WTC11 (cell line): ENCODE data around the gene SPINK7. TPM values are rescaled to one million over a fixed set of nuclear protein-coding genes. Genes with fewer than 3 reads are reported as not detected.

ENCODE experiments used
- ATAC-seq: fragments of 200-7000 bp; cut with Tn5 transposase; 2 replicates; pipeline ENCODE4 v1.10.0; 2021; ENCODE audit warnings: mild to moderate bottlenecking, moderate library complexity
- CTCF ChIA-PET: fragments of 300-600 bp; sonication (Branson Sonifier 250); formaldehyde crosslinking; loops from one replicate; lab custom pipeline; 2021; ENCODE audit warnings: antibody characterized with exemption; lab: Charles Lee
- POLR2A ChIA-PET: fragments of 350-600 bp; sonication (Branson Sonifier 250); formaldehyde crosslinking; loops from one replicate; lab custom pipeline; 2021; ENCODE audit warnings: antibody characterized with exemption; lab: Charles Lee
- DNase-seq: peaks from one replicate; pipeline ENCODE4 v3.0.0; 2021; ENCODE audit warnings: low spot score
- H3K27ac Mint-ChIP-seq: 2 replicates; pipeline ENCODE4 v1.8.0; 2021; ENCODE audit warnings: mixed read lengths
- H3K27me3 Mint-ChIP-seq: 2 replicates; pipeline ENCODE4 v1.8.0; 2021; ENCODE audit warnings: low read depth, mild to moderate bottlenecking, moderate library complexity, mixed read lengths
- H3K36me3 Mint-ChIP-seq: 2 replicates; pipeline ENCODE4 v1.8.0; 2021; ENCODE audit warnings: mixed read lengths
- H3K4me1 Mint-ChIP-seq: 2 replicates; pipeline ENCODE4 v1.8.0; 2022; ENCODE audit warnings: mixed read lengths
- H3K4me3 Mint-ChIP-seq: 2 replicates; pipeline ENCODE4 v1.8.0; 2021; ENCODE audit warnings: mild to moderate bottlenecking, moderate library complexity, mixed read lengths
- H3K9me3 Mint-ChIP-seq: 2 replicates; pipeline ENCODE4 v1.8.0; 2021; ENCODE audit warnings: mixed read lengths
- ATF1 ChIP-seq: sonication (generic); formaldehyde crosslinking; IDR thresholded peaks from 2 replicates; pipeline ENCODE4 v1.8.1; 2023; ENCODE audit warnings: mild to moderate bottlenecking, moderate library complexity, missing genetic modification reagents
- CREM ChIP-seq: sonication (generic); formaldehyde crosslinking; IDR thresholded peaks from 2 replicates; pipeline ENCODE4 v1.8.1; 2022; ENCODE audit warnings: mild to moderate bottlenecking, missing genetic modification reagents, moderate library complexity
- ELF4 ChIP-seq: sonication (generic); formaldehyde crosslinking; IDR thresholded peaks from 2 replicates; pipeline ENCODE4 v1.8.1; 2022; ENCODE audit warnings: low read depth, mild to moderate bottlenecking, moderate library complexity, missing genetic modification reagents
- ESRRA ChIP-seq: sonication (generic); formaldehyde crosslinking; IDR thresholded peaks from 2 replicates; pipeline ENCODE4 v1.8.1; 2022; ENCODE audit warnings: mild to moderate bottlenecking, missing genetic modification reagents, borderline replicate concordance
- ETV6 ChIP-seq: sonication (generic); formaldehyde crosslinking; IDR thresholded peaks from 2 replicates; pipeline ENCODE4 v1.8.1; 2022; ENCODE audit warnings: mild to moderate bottlenecking, missing genetic modification reagents
- FOXJ3 ChIP-seq: sonication (generic); formaldehyde crosslinking; IDR thresholded peaks from 2 replicates; pipeline ENCODE4 v1.9.0; 2021; ENCODE audit warnings: missing genetic modification reagents, mild to moderate bottlenecking, borderline replicate concordance
- FOXP1 ChIP-seq: sonication (generic); formaldehyde crosslinking; IDR thresholded peaks from 2 replicates; pipeline ENCODE4 v1.8.0; 2022; ENCODE audit warnings: missing genetic modification reagents, mild to moderate bottlenecking, moderate library complexity, borderline replicate concordance
- GABPB1 ChIP-seq: sonication (generic); formaldehyde crosslinking; IDR thresholded peaks from 2 replicates; pipeline ENCODE4 v1.8.1; 2023; ENCODE audit warnings: mild to moderate bottlenecking, missing genetic modification reagents
- GRHL2 ChIP-seq: fragments of 250-450 bp; sonication (Bioruptor Pico); IDR thresholded peaks from 2 replicates; pipeline ENCODE4 v1.8.0; 2022; ENCODE audit warnings: mild to moderate bottlenecking, moderate library complexity; ENCODE audit not compliant: insufficient replicate concordance, severe bottlenecking
- GTF2I ChIP-seq: fragments of 250-450 bp; sonication (Bioruptor Pico); conservative IDR thresholded peaks from 2 replicates; pipeline ENCODE4 v1.4.0; 2021; ENCODE audit warnings: mild to moderate bottlenecking
- JUN ChIP-seq: sonication (generic); formaldehyde crosslinking; IDR thresholded peaks from 2 replicates; pipeline ENCODE4 v1.8.0; 2023; ENCODE audit warnings: mild to moderate bottlenecking, missing genetic modification reagents
- RELA ChIP-seq: sonication (generic); formaldehyde crosslinking; IDR thresholded peaks from 2 replicates; pipeline ENCODE4 v1.8.1; 2022; ENCODE audit warnings: missing genetic modification reagents, mild to moderate bottlenecking, borderline replicate concordance
- SMAD3 ChIP-seq: sonication (generic); formaldehyde crosslinking; IDR thresholded peaks from 2 replicates; pipeline ENCODE4 v1.8.0; 2022; ENCODE audit warnings: missing genetic modification reagents, mild to moderate bottlenecking, borderline replicate concordance
- TEAD1 ChIP-seq: sonication (generic); formaldehyde crosslinking; IDR thresholded peaks from 2 replicates; pipeline ENCODE4 v1.8.0; 2022; ENCODE audit warnings: mild to moderate bottlenecking, missing genetic modification reagents
- TP53 ChIP-seq: sonication (generic); formaldehyde crosslinking; IDR thresholded peaks from 2 replicates; pipeline ENCODE4 v1.8.1; 2023; ENCODE audit warnings: mild to moderate bottlenecking, missing genetic modification reagents
- ZNF121 ChIP-seq: sonication (generic); formaldehyde crosslinking; IDR thresholded peaks from 2 replicates; pipeline ENCODE4 v1.8.0; 2023; ENCODE audit warnings: missing genetic modification reagents
- ZNF138 ChIP-seq: sonication (generic); formaldehyde crosslinking; conservative IDR thresholded peaks from 2 replicates; pipeline ENCODE4 v1.8.1; 2022; ENCODE audit warnings: mild to moderate bottlenecking, moderate library complexity, missing genetic modification reagents
- ZNF232 ChIP-seq: sonication (generic); formaldehyde crosslinking; IDR thresholded peaks from 2 replicates; pipeline ENCODE4 v1.8.0; 2022; ENCODE audit warnings: mild to moderate bottlenecking, missing genetic modification reagents
- total RNA-seq: library from RNA; stranded (reverse); gene quantifications from 3 replicates; pipeline ENCODE4 v1.2.3, GENCODE V29; 2021
- TF ChIP-seq, protein P1 (sequence below): sonication (generic); formaldehyde crosslinking; IDR thresholded peaks from 2 replicates; pipeline ENCODE4 v1.8.0; 2023; ENCODE audit warnings: missing genetic modification reagents, mild to moderate bottlenecking, borderline replicate concordance
- TF ChIP-seq, protein P2 (sequence below): sonication (generic); formaldehyde crosslinking; IDR thresholded peaks from 2 replicates; pipeline ENCODE4 v1.8.1; 2022; ENCODE audit warnings: low read depth, mild to moderate bottlenecking, moderate library complexity, missing genetic modification reagents, borderline replicate concordance
- TF ChIP-seq, protein P3 (sequence below): fragments of 250-450 bp; sonication (Bioruptor Pico); IDR thresholded peaks from 2 replicates; pipeline ENCODE4 v2.1.2; 2022; ENCODE audit warnings: mild to moderate bottlenecking, moderate library complexity
- TF ChIP-seq, protein P4 (sequence below): sonication (generic); formaldehyde crosslinking; IDR thresholded peaks from 2 replicates; pipeline ENCODE4 v1.8.0; 2022; ENCODE audit warnings: mild to moderate bottlenecking, missing genetic modification reagents
- TF ChIP-seq, protein P5 (sequence below): sonication (generic); formaldehyde crosslinking; IDR thresholded peaks from 2 replicates; pipeline ENCODE4 v1.8.1; 2023; ENCODE audit warnings: mild to moderate bottlenecking, missing genetic modification reagents
- TF ChIP-seq, protein P6 (sequence below): sonication (generic); formaldehyde crosslinking; IDR thresholded peaks from 2 replicates; pipeline ENCODE4 v1.8.1; 2022; ENCODE audit warnings: mild to moderate bottlenecking, moderate library complexity, missing genetic modification reagents

The SPINK7 gene
- total RNA-seq, 1 experiment from 2014 or later, result not detected

DNA sequence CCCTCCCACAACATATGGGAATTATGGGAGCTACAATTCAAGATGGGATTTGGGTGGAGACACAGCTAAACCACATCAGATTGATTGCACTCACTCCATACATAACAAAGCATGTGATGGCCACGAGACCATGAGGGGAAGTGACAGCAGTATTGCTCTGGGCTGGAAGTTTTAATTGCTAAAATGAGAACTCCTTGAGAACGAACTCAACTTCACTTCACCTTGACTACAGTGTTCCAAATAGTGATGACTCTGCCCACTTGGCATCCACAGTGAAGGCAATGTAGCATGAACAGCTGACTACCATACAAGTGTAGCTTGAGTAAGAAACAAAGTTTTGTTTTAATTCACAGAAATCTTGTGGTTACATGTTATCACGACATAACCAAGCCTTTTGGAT lies 739 bp upstream of the SPINK7 start (continued):
- TF ChIP-seq, protein P1, sequence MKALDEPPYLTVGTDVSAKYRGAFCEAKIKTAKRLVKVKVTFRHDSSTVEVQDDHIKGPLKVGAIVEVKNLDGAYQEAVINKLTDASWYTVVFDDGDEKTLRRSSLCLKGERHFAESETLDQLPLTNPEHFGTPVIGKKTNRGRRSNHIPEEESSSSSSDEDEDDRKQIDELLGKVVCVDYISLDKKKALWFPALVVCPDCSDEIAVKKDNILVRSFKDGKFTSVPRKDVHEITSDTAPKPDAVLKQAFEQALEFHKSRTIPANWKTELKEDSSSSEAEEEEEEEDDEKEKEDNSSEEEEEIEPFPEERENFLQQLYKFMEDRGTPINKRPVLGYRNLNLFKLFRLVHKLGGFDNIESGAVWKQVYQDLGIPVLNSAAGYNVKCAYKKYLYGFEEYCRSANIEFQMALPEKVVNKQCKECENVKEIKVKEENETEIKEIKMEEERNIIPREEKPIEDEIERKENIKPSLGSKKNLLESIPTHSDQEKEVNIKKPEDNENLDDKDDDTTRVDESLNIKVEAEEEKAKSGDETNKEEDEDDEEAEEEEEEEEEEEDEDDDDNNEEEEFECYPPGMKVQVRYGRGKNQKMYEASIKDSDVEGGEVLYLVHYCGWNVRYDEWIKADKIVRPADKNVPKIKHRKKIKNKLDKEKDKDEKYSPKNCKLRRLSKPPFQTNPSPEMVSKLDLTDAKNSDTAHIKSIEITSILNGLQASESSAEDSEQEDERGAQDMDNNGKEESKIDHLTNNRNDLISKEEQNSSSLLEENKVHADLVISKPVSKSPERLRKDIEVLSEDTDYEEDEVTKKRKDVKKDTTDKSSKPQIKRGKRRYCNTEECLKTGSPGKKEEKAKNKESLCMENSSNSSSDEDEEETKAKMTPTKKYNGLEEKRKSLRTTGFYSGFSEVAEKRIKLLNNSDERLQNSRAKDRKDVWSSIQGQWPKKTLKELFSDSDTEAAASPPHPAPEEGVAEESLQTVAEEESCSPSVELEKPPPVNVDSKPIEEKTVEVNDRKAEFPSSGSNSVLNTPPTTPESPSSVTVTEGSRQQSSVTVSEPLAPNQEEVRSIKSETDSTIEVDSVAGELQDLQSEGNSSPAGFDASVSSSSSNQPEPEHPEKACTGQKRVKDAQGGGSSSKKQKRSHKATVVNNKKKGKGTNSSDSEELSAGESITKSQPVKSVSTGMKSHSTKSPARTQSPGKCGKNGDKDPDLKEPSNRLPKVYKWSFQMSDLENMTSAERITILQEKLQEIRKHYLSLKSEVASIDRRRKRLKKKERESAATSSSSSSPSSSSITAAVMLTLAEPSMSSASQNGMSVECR, result no peak
- TF ChIP-seq TEAD1 (CRISPR knock-in tag) (no peak), ESRRA (CRISPR knock-in tag) (no peak), FOXP1 (CRISPR knock-in tag) (no peak), ZNF138 (CRISPR knock-in tag) (no peak)

DNA sequence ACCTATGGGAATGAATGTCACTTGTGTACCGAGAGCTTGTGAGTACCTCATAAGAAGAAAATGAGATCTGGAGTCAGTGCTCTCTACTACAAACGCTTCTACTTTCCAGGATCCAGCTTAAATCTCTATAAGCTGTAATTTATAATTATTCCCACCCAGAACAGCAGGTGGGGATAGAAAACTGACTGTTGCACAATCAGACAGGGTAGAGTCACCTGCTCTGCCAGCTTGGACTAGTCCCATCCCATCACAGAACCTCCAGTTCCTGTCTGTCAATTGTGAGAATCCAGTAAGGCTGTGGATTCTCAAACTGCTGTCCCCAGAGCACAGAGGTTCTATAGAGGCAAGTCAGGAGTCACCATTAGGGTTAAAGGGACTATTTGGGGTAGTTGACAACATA lies 2.0 kb downstream of the SPINK7 start:
- H3K4me1 Mint-ChIP-seq, result 0 out of 2 replicates have a peak, but pooled peaks cover 3% of the 10 kb centered on the region
- H3K36me3 Mint-ChIP-seq, result no peaks in the 10 kb centered on the region
- no peak for DNase-seq
- H3K27ac Mint-ChIP-seq, result no peak overlapping the region
- no peak for TF ChIP-seq JUN (CRISPR knock-in tag)
- no peak for TF ChIP-seq SMAD3 (CRISPR knock-in tag)
- no peak for TF ChIP-seq GRHL2 (CRISPR knock-in tag)
- TF ChIP-seq, protein P2, sequence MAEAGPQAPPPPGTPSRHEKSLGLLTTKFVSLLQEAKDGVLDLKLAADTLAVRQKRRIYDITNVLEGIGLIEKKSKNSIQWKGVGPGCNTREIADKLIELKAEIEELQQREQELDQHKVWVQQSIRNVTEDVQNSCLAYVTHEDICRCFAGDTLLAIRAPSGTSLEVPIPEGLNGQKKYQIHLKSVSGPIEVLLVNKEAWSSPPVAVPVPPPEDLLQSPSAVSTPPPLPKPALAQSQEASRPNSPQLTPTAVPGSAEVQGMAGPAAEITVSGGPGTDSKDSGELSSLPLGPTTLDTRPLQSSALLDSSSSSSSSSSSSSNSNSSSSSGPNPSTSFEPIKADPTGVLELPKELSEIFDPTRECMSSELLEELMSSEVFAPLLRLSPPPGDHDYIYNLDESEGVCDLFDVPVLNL (CRISPR knock-in tag), result no peak
- TF ChIP-seq, protein P3, sequence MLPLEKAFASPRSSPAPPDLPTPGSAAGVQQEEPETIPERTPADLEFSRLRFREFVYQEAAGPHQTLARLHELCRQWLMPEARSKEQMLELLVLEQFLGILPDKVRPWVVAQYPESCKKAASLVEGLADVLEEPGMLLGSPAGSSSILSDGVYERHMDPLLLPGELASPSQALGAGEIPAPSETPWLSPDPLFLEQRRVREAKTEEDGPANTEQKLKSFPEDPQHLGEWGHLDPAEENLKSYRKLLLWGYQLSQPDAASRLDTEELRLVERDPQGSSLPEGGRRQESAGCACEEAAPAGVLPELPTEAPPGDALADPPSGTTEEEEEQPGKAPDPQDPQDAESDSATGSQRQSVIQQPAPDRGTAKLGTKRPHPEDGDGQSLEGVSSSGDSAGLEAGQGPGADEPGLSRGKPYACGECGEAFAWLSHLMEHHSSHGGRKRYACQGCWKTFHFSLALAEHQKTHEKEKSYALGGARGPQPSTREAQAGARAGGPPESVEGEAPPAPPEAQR (CRISPR knock-in tag), result no peak
- TF ChIP-seq, all 79 proteins: peak for 0
- peaks cover 8% of the 10 kb centered on the region for H3K9me3 Mint-ChIP-seq
- peaks cover 15% of the 10 kb centered on the region for H3K27me3 Mint-ChIP-seq
- no peak overlapping the region for H3K4me3 Mint-ChIP-seq
- ChIA-PET CTCF (no interaction called here), POLR2A (no interaction called here)
- ATAC-seq, result no peak

DNA sequence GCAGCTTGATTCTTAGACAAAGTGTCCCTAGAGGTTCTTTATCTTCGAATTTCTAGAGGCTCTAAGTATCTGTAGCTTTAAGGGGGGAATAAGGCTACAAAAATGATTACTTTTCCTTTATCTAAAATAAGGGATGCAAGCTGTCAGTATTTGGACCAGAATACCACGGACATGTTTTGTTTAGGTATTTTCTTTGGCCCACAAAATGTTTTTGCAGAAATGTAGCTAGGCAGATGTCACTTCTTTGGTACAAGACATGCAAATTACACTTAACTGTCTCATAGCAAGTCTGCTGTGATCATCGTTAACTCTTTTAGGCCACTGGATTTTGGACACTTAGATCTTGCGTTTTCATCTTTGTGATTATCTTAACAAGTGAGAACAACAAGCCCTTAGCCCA lies 2.5 kb downstream of the SPINK7 start:
- TF ChIP-seq GTF2I (CRISPR knock-in tag) (no peak), ZNF232 (CRISPR knock-in tag) (no peak), ELF4 (CRISPR knock-in tag) (no peak), RELA (no peak), GABPB1 (CRISPR knock-in tag) (no peak), JUN (CRISPR knock-in tag) (no peak), CREM (CRISPR knock-in tag) (no peak), TP53 (CRISPR knock-in tag) (no peak), ETV6 (CRISPR knock-in tag) (no peak), ATF1 (no peak), FOXJ3 (CRISPR knock-in tag) (no peak), TEAD1 (CRISPR knock-in tag) (no peak), ZNF121 (CRISPR knock-in tag) (no peak)
- TF ChIP-seq, protein P4, sequence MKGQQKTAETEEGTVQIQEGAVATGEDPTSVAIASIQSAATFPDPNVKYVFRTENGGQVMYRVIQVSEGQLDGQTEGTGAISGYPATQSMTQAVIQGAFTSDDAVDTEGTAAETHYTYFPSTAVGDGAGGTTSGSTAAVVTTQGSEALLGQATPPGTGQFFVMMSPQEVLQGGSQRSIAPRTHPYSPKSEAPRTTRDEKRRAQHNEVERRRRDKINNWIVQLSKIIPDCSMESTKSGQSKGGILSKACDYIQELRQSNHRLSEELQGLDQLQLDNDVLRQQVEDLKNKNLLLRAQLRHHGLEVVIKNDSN (CRISPR knock-in tag), result no peak
- TF ChIP-seq, protein P5, sequence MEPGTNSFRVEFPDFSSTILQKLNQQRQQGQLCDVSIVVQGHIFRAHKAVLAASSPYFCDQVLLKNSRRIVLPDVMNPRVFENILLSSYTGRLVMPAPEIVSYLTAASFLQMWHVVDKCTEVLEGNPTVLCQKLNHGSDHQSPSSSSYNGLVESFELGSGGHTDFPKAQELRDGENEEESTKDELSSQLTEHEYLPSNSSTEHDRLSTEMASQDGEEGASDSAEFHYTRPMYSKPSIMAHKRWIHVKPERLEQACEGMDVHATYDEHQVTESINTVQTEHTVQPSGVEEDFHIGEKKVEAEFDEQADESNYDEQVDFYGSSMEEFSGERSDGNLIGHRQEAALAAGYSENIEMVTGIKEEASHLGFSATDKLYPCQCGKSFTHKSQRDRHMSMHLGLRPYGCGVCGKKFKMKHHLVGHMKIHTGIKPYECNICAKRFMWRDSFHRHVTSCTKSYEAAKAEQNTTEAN (CRISPR knock-in tag), result no peak
- TF ChIP-seq, protein P6, sequence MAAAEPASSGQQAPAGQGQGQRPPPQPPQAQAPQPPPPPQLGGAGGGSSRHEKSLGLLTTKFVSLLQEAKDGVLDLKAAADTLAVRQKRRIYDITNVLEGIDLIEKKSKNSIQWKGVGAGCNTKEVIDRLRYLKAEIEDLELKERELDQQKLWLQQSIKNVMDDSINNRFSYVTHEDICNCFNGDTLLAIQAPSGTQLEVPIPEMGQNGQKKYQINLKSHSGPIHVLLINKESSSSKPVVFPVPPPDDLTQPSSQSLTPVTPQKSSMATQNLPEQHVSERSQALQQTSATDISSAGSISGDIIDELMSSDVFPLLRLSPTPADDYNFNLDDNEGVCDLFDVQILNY (CRISPR knock-in tag), result no peak
- TF ChIP-seq, all 79 proteins: peak for 0
- H3K27ac Mint-ChIP-seq, result no peak overlapping the region

More for the DNA sequence above, 2.5 kb downstream of the SPINK7 start:
- H3K4me3 Mint-ChIP-seq, result no peak overlapping the region
- peaks cover 21% of the 10 kb centered on the region for H3K27me3 Mint-ChIP-seq
- H3K9me3 Mint-ChIP-seq, result peaks cover 2% of the 10 kb centered on the region
- ChIA-PET CTCF (interaction anchor here (0.7 kb wide), 1 partner anchor 24 kb away, joined by 3 read pairs; no protein-coding TSS in a partner anchor), POLR2A (no interaction called here)
- H3K4me1 Mint-ChIP-seq, result peaks cover 6% of the 10 kb centered on the region; the same call in 1 of the 2 replicates
- ATAC-seq (no peak), DNase-seq (no peak)
- H3K36me3 Mint-ChIP-seq, result no peaks in the 10 kb centered on the region
